Upper lobe of right lung (tissue), 1 donor: ENCODE results near the gene PVR. TPM values are rescaled to one million over a fixed set of nuclear protein-coding genes. Genes with fewer than 3 reads are reported as not detected.

Experiments used
- ATAC-seq: fragments of 200-7000 bp; cut with Tn5 transposase; one replicate; pipeline ENCODE4 v1.9.1; 2020; ENCODE audit warnings: mild to moderate bottlenecking, moderate library complexity
- DNase-seq: peaks from one replicate; pipeline ENCODE4 v3.0.0-alpha.2; 2020
- H3K27ac ChIP-seq: fragments of 200-600 bp; one replicate; pipeline ENCODE4 v1.8.0; 2022
- H3K27me3 ChIP-seq: fragments of 200-600 bp; one replicate; pipeline ENCODE4 v1.8.0; 2022; ENCODE audit warnings: mild to moderate bottlenecking
- H3K36me3 ChIP-seq: fragments of 200-600 bp; one replicate; pipeline ENCODE4 v1.8.0; 2022
- H3K4me1 ChIP-seq: fragments of 200-600 bp; one replicate; pipeline ENCODE4 v1.8.0; 2022
- H3K4me3 ChIP-seq: fragments of 200-600 bp; one replicate; pipeline ENCODE4 v1.8.0; 2022; ENCODE audit warnings: mild to moderate bottlenecking
- H3K9me3 ChIP-seq: fragments of 200-600 bp; one replicate; pipeline ENCODE4 v1.8.0; 2022
- intact Hi-C: fragments of 100-400 bp; cut with DNase I; formaldehyde crosslinking; loops from one replicate; pipeline ENCODE4 v1.11.0; 2022
- total RNA-seq: library from RNA; stranded (reverse); fragmentation: NEBNext Ultra II Directional; extraction: Animal tissue kit (Norgen Biotek cat#: 25700); gene quantifications from one replicate; pipeline ENCODE4 v1.2.1, GENCODE V29; 2021
- TF ChIP-seq, protein P1 (sequence below): fragments of 200-600 bp; IDR thresholded peaks from one replicate; pipeline ENCODE4 v1.8.0; 2022; ENCODE audit warnings: antibody characterized with exemption
- donor health status: DM: no; HTN: yes; CAD: no; lungs with severe emphysema.

Gene PVR
- total RNA-seq, 1 donor from 2014 or later: 40.8 TPM

DNA sequence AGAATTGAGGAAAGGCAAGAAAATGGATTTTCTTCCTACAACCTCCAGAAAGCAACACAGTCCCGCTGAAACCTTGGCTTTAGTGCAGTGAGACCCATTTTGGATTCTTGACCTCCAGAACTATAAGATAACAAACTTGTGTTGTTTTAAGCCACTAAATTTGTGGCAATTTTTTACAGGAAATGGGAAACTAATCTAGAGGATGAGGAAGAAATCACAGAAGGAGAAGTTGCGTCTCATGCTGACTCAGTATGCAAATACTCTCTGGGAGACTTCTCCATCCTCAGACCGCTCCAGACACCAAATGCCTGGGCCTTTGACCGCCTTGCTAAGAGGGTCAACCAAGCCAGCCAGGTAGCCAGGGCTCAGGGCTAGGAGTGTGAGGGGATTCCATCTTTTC is 42.2 kb downstream of the PVR start:
- Histone ChIP-seq H3K4me1 (peaks cover 35% of the 10 kb centered on the region), H3K27me3 (no peaks in the 10 kb centered on the region), H3K4me3 (no peak overlapping the region), H3K27ac (peak overlapping the region; percentile 63), H3K9me3 (no peaks in the 10 kb centered on the region), H3K36me3 (no peaks in the 10 kb centered on the region)
- DNase-seq (no peak), ATAC-seq (peak; percentile 56)
- intact Hi-C loops: loop anchor here (5.0 kb wide), 1 partner anchor 86 kb away; no protein-coding TSS in a partner anchor
- TF ChIP-seq, protein P1, sequence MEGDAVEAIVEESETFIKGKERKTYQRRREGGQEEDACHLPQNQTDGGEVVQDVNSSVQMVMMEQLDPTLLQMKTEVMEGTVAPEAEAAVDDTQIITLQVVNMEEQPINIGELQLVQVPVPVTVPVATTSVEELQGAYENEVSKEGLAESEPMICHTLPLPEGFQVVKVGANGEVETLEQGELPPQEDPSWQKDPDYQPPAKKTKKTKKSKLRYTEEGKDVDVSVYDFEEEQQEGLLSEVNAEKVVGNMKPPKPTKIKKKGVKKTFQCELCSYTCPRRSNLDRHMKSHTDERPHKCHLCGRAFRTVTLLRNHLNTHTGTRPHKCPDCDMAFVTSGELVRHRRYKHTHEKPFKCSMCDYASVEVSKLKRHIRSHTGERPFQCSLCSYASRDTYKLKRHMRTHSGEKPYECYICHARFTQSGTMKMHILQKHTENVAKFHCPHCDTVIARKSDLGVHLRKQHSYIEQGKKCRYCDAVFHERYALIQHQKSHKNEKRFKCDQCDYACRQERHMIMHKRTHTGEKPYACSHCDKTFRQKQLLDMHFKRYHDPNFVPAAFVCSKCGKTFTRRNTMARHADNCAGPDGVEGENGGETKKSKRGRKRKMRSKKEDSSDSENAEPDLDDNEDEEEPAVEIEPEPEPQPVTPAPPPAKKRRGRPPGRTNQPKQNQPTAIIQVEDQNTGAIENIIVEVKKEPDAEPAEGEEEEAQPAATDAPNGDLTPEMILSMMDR: no peak

DNA sequence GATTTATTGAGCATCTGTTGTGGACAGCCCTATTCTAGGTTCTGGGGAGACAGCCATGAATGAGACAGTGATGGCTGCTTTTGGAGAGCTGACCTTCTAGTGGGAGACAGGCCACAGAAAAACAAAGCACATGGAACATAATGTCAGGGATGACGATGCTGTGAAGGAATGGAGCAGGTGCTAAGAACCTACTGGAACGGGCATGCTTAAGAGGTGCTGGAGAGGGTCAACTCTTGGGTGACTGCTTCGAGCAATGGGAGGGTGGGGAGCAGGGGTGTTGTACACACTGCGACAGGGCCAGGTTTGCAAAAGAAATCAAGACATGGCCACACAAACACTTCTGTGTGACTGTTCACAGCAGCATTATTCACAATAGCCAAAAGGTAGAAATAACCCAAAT is 43.2 kb downstream of the PVR start:
- no peak for DNase-seq
- no peak overlapping the region for H3K27ac ChIP-seq
- H3K36me3 ChIP-seq: no peaks in the 10 kb centered on the region
- H3K4me3 ChIP-seq: no peak overlapping the region
- H3K9me3 ChIP-seq: no peaks in the 10 kb centered on the region
- intact Hi-C loops: loop anchor here (5.0 kb wide), 1 partner anchor 85 kb away; no protein-coding TSS in a partner anchor
- H3K27me3 ChIP-seq: no peaks in the 10 kb centered on the region
- TF ChIP-seq, protein P1: no peak
- peaks cover 45% of the 10 kb centered on the region for H3K4me1 ChIP-seq
- peak; percentile 6 for ATAC-seq

DNA sequence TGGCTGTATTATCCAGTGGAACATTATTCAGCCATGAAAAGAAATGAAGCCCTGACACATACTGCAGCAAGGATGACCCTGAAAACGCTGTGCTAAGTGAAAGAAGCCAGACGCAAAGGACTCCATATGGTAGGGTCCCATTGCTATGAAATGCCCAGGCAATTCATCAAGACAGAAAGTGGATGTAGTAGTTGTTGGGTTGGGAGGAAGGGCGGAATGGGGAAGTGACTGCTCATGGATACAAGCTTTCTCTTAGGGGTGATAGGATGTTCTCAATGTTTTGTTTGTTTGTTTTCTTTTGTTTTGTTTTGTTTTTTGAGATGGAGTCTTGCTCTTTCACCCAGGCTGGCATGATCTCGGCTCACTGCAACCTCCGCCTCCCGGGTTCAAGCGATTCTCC is 44.2 kb downstream of the PVR start:
- intact Hi-C loops: loop anchor here (5.0 kb wide), 1 partner anchor 84 kb away; no protein-coding TSS in a partner anchor
- H3K4me1 ChIP-seq: peaks cover 55% of the 10 kb centered on the region
- no peaks in the 10 kb centered on the region for H3K36me3 ChIP-seq
- no peaks in the 10 kb centered on the region for H3K27me3 ChIP-seq
- no peak overlapping the region for H3K27ac ChIP-seq
- H3K4me3 ChIP-seq: no peak overlapping the region
- DNase-seq (no peak), ATAC-seq (no peak)
- no peaks in the 10 kb centered on the region for H3K9me3 ChIP-seq
- TF ChIP-seq, protein P1: no peak

DNA sequence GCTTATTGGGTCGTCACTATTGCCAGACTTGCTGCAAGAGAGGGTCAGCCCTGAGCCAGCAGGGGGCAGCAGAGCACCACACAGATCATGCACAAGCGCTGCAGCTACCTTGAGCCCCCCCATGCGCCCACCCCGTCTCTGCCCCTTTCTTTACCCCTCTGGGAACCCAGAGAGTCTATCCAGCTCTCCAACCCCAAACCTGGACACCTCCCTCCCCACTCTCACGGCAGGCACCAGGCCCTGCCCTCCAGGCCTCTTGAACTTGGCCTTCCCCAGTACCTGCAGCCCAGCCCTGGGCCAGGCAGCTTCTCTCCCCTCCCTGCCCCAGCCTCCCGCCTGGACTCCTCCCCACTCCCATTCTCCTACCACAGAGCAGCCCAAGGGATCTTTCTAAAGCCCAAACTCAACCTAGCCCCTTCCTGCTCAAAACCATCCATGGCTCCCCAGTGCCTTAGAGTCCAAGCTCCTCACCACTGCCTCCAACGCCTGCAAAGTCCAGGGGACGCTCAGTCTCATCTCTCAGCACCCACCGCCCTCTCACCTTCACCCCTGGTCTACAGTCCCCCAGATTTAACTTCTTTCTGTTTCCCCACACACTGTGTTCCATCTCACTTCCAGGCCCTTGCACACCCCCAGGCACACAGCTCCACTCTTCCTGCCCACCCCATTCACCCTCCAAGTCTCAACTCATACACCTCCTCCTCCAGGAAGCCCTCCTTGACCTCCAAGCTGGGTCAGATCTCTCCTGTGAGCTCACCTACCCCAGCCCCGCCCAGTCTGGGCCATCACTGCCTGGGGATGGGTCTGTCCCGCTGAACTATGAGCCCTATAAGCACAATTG is 45.8 kb downstream of the PVR start:
- Histone ChIP-seq H3K36me3 (no peaks in the 10 kb centered on the region), H3K9me3 (no peaks in the 10 kb centered on the region), H3K4me1 (peaks cover 56% of the 10 kb centered on the region), H3K27ac (peak overlapping the region; percentile 3), H3K27me3 (no peaks in the 10 kb centered on the region), H3K4me3 (no peak overlapping the region)
- DNase-seq (peak; percentile 90), ATAC-seq (peak; percentile 73)
- intact Hi-C loops: loop anchor here (5.0 kb wide), 1 partner anchor 83 kb away; no protein-coding TSS in a partner anchor
- TF ChIP-seq, protein P1: peak; percentile 94

DNA sequence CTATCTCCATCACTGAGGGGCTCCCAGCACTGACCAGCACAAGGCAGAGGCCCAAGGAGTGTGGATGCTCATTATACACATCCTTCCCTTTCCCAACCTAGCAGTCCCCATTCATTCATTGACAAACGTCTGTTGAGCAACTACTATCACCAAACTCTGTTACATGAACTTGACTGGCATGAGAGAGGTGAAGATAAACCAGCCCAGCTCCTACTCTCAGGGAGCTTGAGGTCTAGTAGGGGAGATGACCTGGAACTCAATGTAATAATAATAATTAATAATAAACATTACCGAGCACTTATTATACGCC is 46.4 kb downstream of the PVR start:
- no peaks in the 10 kb centered on the region for H3K27me3 ChIP-seq
- peak overlapping the region; percentile 3 for H3K27ac ChIP-seq
- intact Hi-C loops: no loop called here
- H3K9me3 ChIP-seq: no peaks in the 10 kb centered on the region
- DNase-seq (no peak), ATAC-seq (no peak)
- no peaks in the 10 kb centered on the region for H3K36me3 ChIP-seq
- H3K4me3 ChIP-seq: no peak overlapping the region
- TF ChIP-seq, protein P1: no peak
- peaks cover 56% of the 10 kb centered on the region for H3K4me1 ChIP-seq
